Measurements from ENCODE around the gene GAPT. TPM values are rescaled to one million over a fixed set of nuclear protein-coding genes. Genes with fewer than 3 reads are reported as not detected.

Gene GAPT
- polyA plus RNA-seq, 5 donors = 0.75 to 1.3 (median 0.79) TPM

- DNase-seq = peak; percentile 87 to 90
Measured at GRCh38 chr5:58460732-58461286, 30.4 kb upstream of the GAPT start.

GRCh38 chr5:58462154-58462553 lies 29.1 kb upstream of the GAPT start:
- no peak for DNase-seq

- DNase-seq = peak in 1 of 2 donors; percentile 60
Measured at GRCh38 chr5:58462623-58463230, 28.5 kb upstream of the GAPT start.

- no peak for DNase-seq
Measured at GRCh38 chr5:58466939-58467338, 24.3 kb upstream of the GAPT start.

- no peak for DNase-seq
Measured at GRCh38 chr5:58469896-58470295, 21.3 kb upstream of the GAPT start.

- DNase-seq = no peak
Measured at GRCh38 chr5:58475404-58475803, 15.8 kb upstream of the GAPT start.

GRCh38 chr5:58477760-58478376 lies 13.4 kb upstream of the GAPT start:
- no peak for DNase-seq

- DNase-seq = no peak
Measured at GRCh38 chr5:58481066-58481676, 10.1 kb upstream of the GAPT start.

GRCh38 chr5:58481828-58482227 lies 9.4 kb upstream of the GAPT start:
- DNase-seq = no peak

GRCh38 chr5:58482536-58482935 lies 8.7 kb upstream of the GAPT start:
- DNase-seq = no peak

GRCh38 chr5:58484505-58484904 lies 6.7 kb upstream of the GAPT start:
- no peak for DNase-seq

- no peak for DNase-seq
Measured at GRCh38 chr5:58486290-58486689, 4.9 kb upstream of the GAPT start.

GRCh38 chr5:58490402-58491050 lies 709 bp upstream of the GAPT start:
- DNase-seq = no peak

GRCh38 chr5:58493141-58493540 lies 1.9 kb downstream of the GAPT start:
- no peak for DNase-seq

GRCh38 chr5:58496488-58496887 lies 5.3 kb downstream of the GAPT start:
- DNase-seq = no peak

GRCh38 chr5:58497386-58497785 lies 6.2 kb downstream of the GAPT start:
- no peak for DNase-seq

- DNase-seq = no peak
Measured at GRCh38 chr5:58497921-58498320, 6.7 kb downstream of the GAPT start.

GRCh38 chr5:58498340-58498942 lies 7.2 kb downstream of the GAPT start:
- DNase-seq = peak in 1 of 2 donors; percentile 38

- no peak for DNase-seq
Measured at GRCh38 chr5:58499231-58499630, 8.0 kb downstream of the GAPT start.

GRCh38 chr5:58499941-58500340 lies 8.7 kb downstream of the GAPT start:
- DNase-seq = no peak

- DNase-seq = no peak
Measured at GRCh38 chr5:58501778-58502417, 10.7 kb downstream of the GAPT start.
